Measurements from ENCODE around the gene MTHFD2.

- TF ChIP-seq EZH2phosphoT487 (IDR thresholded peaks at IDR 0.05; ENCODE audit: insufficient read depth, low read depth) (no peak), EZH2 (IDR thresholded peaks at IDR 0.05; ENCODE audit: insufficient read depth, poor library complexity, severe bottlenecking) (no peak)
Measured at GRCh38 chr2:74188696-74189095, 9.7 kb upstream of the MTHFD2 start.

Data from GM23248 (cell line).